ENCODE data around the gene NSDHL.
"Not testable (repeated sequence)": the region's sequence is repeated elsewhere in the genome, so short reads cannot be mapped to it uniquely, and the experiment has no call there.

The NSDHL gene

DNA sequence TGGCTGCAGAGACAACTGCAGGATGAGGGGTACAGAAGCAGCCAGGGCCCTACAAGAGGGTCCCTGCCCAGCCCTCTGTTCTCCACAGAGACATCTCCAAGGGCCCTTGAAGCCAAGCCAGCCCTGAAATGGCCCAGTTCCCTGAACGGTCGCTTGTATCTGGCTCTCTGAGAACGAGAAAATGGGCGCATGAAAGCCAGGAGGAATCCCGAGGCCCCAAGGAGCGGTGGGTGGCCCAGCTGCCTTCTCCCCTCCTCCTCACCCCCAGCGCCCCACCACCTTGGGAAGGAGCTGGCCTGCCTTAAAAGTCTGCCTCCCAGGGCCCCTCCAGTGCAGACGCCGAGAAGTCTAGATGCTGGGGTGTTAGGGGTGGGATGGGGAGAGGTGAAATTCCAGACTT is 72.7 kb downstream of the NSDHL start:
- no peak for DNase-seq (ENCODE audit: low spot score)
- H3K27ac ChIP-seq: no peak overlapping the region
- TF ChIP-seq, protein P1, sequence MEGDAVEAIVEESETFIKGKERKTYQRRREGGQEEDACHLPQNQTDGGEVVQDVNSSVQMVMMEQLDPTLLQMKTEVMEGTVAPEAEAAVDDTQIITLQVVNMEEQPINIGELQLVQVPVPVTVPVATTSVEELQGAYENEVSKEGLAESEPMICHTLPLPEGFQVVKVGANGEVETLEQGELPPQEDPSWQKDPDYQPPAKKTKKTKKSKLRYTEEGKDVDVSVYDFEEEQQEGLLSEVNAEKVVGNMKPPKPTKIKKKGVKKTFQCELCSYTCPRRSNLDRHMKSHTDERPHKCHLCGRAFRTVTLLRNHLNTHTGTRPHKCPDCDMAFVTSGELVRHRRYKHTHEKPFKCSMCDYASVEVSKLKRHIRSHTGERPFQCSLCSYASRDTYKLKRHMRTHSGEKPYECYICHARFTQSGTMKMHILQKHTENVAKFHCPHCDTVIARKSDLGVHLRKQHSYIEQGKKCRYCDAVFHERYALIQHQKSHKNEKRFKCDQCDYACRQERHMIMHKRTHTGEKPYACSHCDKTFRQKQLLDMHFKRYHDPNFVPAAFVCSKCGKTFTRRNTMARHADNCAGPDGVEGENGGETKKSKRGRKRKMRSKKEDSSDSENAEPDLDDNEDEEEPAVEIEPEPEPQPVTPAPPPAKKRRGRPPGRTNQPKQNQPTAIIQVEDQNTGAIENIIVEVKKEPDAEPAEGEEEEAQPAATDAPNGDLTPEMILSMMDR (IDR thresholded peaks at IDR 0.05): no peak
- no peak overlapping the region for H3K4me3 ChIP-seq

DNA sequence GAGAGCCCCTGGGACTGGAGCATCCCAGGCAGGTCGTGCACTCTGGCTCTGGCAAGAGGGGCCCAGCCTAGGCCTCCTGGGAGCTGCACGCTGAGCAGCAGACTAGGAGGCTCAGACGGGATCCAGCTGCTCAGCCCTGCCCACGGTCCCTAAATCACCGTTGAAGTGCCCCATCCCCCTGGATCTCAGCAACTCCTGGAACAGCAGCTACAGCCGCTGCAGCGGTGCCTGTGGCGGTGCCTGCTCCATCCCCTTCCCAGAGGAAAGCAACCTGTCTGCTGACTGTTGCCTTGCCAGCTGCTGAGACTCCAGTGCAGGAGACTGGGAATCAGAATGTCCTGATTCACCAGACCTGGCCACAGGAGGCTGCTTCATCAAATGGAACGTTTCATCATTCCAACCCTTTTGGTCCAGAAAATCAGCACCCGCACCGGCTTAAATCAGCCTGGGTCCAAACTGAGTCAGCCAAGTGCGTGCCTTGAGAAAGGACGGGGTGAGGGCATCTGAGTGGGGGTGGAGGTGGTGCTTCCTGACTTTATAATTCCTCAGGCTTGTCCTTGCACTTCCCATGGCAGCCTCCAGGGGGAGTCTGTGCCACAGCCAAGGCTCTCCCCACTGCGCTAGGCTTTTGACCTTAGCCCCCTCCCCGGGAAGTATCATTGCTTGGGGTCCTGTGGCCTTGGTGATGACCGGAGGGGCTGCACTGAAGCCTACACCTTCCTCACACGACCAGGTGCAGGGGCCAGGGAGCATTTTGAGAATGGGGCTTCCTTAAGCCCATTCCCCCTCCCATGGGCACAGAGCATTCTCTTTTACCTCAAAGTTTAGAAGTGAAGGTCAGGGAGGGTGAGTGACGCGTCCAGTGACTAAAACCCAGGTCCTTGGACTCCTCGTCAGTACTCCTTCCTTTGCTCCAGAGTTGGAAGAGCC is 73.6 kb downstream of the NSDHL start:
- TF ChIP-seq, protein P1 (IDR thresholded peaks at IDR 0.05): peak; percentile 31
- no peak for DNase-seq (ENCODE audit: low spot score)
- no peak overlapping the region for H3K4me3 ChIP-seq
- H3K27ac ChIP-seq: no peak overlapping the region

DNA sequence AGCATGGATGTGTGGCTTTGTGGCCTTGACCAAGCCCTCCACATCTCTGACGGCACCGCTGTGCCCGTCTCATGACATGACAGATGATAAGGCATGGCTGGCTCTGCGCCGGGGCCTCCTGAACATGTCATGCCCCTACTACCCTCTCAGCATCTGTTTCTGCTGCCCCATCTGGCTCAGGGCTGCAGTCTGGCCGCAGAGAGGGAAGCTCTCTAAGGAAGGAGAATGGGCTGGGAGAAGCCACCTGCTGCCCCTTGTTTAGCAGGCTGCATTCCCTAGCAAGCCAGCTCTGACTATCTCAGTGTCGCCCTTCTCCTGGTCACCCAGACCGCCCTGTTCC is 74.2 kb downstream of the NSDHL start:
- TF ChIP-seq, protein P1 (IDR thresholded peaks at IDR 0.05): no peak
- H3K4me3 ChIP-seq: no peak overlapping the region
- H3K27ac ChIP-seq: no peak overlapping the region
- no peak for DNase-seq (ENCODE audit: low spot score)

DNA sequence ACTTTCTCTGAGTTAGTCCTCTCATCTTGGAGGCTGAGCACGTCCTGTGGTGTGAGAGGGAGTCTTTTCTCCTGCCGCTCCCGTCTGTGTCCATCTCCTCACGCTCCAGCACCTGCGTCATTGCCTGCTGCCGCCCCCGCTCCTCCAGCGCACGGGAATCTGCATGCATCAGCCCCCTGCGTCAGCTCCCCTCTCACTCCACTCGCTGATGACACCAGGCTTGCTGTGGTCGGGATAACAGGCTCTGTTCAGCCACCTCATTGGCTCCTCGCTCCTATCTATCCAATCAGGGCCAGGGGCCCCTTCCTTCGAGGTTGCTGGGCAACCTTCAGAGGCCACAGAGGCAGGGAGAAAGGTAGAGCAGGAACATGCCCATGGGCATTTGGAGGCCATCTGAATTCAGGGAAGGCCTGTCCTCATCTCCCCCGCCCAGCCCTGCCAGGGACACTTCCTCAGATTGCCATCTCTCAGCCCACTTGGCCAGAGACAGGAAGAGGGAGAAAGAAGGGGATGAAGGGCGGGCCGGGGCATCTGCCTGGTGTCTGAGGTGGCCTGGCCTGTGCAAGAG is 76.3 kb downstream of the NSDHL start:
- TF ChIP-seq, protein P1 (IDR thresholded peaks at IDR 0.05): no peak
- Histone ChIP-seq H3K4me3 (no peak overlapping the region), H3K27ac (no peak overlapping the region)
- no peak for DNase-seq (ENCODE audit: low spot score)

DNA sequence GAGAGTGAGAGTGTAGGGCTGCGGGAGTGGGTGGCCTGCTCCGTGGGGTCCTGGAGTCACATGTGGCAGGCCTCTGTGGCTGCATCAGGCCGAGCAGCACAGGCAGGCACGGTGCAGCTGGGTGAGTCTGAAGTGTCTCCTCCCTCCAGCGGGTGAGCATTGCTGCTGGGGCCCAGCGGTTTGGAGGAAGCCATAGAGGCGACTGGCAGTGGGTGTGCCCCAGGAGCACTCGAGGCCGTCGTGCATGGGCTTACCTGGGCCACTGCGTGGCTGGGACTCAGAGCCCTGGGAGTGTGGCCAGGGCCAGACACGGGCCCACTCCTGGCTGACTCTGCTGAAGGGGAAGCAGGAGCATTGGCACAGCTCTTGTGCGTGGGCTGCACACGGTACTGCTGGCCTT is 77.6 kb downstream of the NSDHL start:
- TF ChIP-seq, protein P1 (IDR thresholded peaks at IDR 0.05): no peak
- H3K27ac ChIP-seq: no peak overlapping the region
- no peak overlapping the region for H3K4me3 ChIP-seq
- no peak for DNase-seq (ENCODE audit: low spot score)

DNA sequence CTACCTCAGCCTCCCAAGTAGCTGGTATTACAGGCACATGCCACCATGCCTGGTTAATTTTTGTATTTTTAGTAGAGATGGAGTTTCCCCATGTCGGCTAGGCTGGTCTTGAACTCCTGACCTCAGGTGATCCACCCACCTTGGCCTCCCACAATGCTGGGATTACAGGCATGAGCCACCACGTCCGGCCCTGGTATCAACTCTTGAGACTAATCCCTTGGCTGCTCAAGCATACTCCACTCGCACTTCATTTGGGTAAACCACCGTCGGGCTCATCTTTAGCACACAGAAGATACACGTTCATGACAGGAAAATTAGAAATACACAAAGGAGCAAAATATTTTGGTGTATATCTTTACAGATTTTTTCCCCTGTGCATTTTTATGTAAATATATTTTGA is 79.2 kb downstream of the NSDHL start:
- DNase-seq (ENCODE audit: low spot score); H3K4me3 ChIP-seq; H3K27ac ChIP-seq: not testable (repeated sequence)

DNA sequence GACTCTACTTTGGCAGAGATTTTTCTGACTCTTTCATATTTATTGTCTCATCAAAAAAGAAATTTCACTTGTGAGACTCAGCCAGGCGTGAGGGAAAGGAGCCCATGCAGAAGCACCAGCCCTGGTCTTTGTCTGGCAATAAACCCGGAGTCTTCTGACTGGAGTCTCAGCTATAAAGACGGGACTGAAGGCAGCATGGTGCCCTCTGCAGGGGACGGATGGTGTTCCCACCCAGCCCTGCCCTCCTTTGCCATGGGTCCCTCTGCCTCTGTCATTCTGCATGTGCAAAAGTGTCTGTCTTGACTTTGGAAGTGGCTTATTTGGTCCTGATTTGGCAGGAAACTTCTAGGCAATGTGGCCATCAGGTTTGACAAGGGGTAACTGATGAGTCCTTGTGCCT is 81.2 kb downstream of the NSDHL start:
- TF ChIP-seq, protein P1 (IDR thresholded peaks at IDR 0.05): no peak
- DNase-seq (ENCODE audit: low spot score): no peak
- no peak overlapping the region for H3K27ac ChIP-seq
- no peak overlapping the region for H3K4me3 ChIP-seq

Measured in coronary artery (tissue), 2 donors.